H1 (cell line): ENCODE data around the gene PTPN9. TPM values are rescaled to one million over a fixed set of nuclear protein-coding genes. Genes with fewer than 3 reads are reported as not detected.

Source experiments
- CHD2 ChIP-seq: IDR thresholded peaks from 2 replicates; pipeline ENCODE4 v1.6.1; 2012; ENCODE audit warnings: low read length, improper control_type of control experiment
- NRF1 ChIP-seq: IDR thresholded peaks from 2 replicates; pipeline ENCODE4 v1.6.1; 2011; ENCODE audit warnings: mild to moderate bottlenecking, low read depth, low read length, improper control_type of control experiment
- RNF2 ChIP-seq: fragments of 200-900, 300-1000 bp; sonication (generic); IDR thresholded peaks from 2 replicates; pipeline ENCODE4 v1.7.1; 2016; ENCODE audit warnings: borderline replicate concordance, low read depth, mild to moderate bottlenecking, antibody characterized with exemption, low read length; ENCODE audit not compliant: poor library complexity, severe bottlenecking; ENCODE audit errors: missing control alignments
- SIN3A ChIP-seq, 2 experiments: IDR thresholded peaks in 1 of 2; conservative IDR thresholded peaks in 1 of 2; 2 replicates each; pipeline ENCODE4 v1.6.1; 2011 to 2012; ENCODE audit warnings: low read length in 2 of 2, improper control_type of control experiment in 1 of 2, low read depth in 1 of 2, mild to moderate bottlenecking in 1 of 2
- SP4 ChIP-seq: IDR thresholded peaks from 2 replicates; pipeline ENCODE4 v1.6.1; 2012; ENCODE audit warnings: low read length, inconsistent platforms
- polyA plus RNA-seq, 7 experiments: library from polyadenylated mRNA; depleted of rRNA in 3 of 7; stranded (reverse) in 5 of 7; unstranded in 2 of 7; fragments of >200 nt in 5 of 7; fragments of 200-250 nt in 2 of 7; gene quantifications; 1 replicate in 5 of 7; 2 replicates in 1 of 7; 4 replicates in 1 of 7; pipeline versions ENCODE4 v1.2.1 to v1.2.3, GENCODE V29; 2011 to 2013; ENCODE audit warnings: missing spikeins in 2 of 7, mixed read lengths in 2 of 7
- total RNA-seq: library from RNA; stranded (reverse); fragmentation: NEBNext Ultra II Directional; extraction: Animal tissue kit (Norgen Biotek cat#: 25700); gene quantifications from 2 replicates; pipeline ENCODE4 v1.2.1, GENCODE V29; 2021

The PTPN9 gene
- total and polyA plus RNA-seq, 2 of the 8 experiments (the other 6 are each of a cell fraction or from before 2014, with no cell fraction given): 46.6 to 57.4 TPM

DNA sequence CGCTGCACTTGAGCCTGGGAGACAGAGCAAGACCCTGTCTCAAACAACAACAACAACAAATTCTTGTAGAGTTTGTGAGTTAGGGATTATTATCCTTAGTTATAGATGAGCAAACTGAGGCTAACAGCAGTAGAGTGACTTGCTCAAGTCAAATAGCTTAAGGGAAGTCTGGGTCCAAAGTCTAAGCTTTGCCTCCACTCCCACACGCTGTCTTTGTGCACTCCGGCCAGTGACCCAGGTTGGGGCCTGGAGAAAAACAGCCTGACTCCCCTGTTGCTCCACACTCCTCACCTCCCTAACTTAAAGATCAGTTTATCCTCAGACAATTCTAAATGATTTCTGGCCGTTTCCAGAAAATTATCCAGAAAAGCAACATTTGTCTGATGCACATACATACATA lies 118.5 kb downstream of the PTPN9 start (continued):
- no peak for TF ChIP-seq RNF2
- TF ChIP-seq SP4: no peak
- TF ChIP-seq CHD2: no peak
- TF ChIP-seq SIN3A (conservative IDR thresholded peaks at IDR 0.05 in 1 of 2, IDR thresholded peaks at IDR 0.05 in 1 of 2; ENCODE audit: low read depth in 1 of 2, low read length in 2 of 2): no peak
- TF ChIP-seq NRF1: no peak
